IPS DF 6.9 (cell line): Measurements from ENCODE around the gene KLF5.
"Not testable (repeated sequence)": the region's sequence is repeated elsewhere in the genome, so short reads cannot be mapped to it uniquely, and the experiment has no call there.

Experiments used
- DNase-seq: peaks from one replicate; pipeline ENCODE4 v3.0.0-alpha.2; 2013; ENCODE audit warnings: low read depth, low spot score
- H3K27ac ChIP-seq: one replicate; pipeline ENCODE4 v1.5.1; 2013; ENCODE audit warnings: low read length, control low read depth
- H3K27me3 ChIP-seq: 2 replicates; pipeline ENCODE4 v1.6.1; 2013; ENCODE audit warnings: mild to moderate bottlenecking, low read length; ENCODE audit not compliant: control insufficient read depth, insufficient read depth
- H3K36me3 ChIP-seq: 2 replicates; pipeline ENCODE4 v1.6.1; 2013; ENCODE audit warnings: low read length; ENCODE audit not compliant: control insufficient read depth, insufficient read depth
- H3K4me1 ChIP-seq: 2 replicates; pipeline ENCODE4 v1.6.1; 2013; ENCODE audit warnings: low read length; ENCODE audit not compliant: control insufficient read depth, insufficient read depth
- H3K4me3 ChIP-seq: 2 replicates; pipeline ENCODE4 v1.5.1; 2013; ENCODE audit warnings: mild to moderate bottlenecking, low read length
- H3K9me3 ChIP-seq: 2 replicates; pipeline ENCODE4 v1.6.1; 2013; ENCODE audit warnings: low read length, inconsistent platforms; ENCODE audit not compliant: control insufficient read depth, insufficient read depth
- WGBS: extraction: QIAGEN DNeasy Blood & Tissue Kit; methylation state at CpG from one replicate; pipeline ENCODE4 v1.1.7; 2013; ENCODE audit warnings: mixed read lengths, missing lambda C conversion rate; ENCODE audit not compliant: insufficient read length, insufficient coverage; 5-methylcytosine and 5-hydroxymethylcytosine counted together

The KLF5 gene

DNA sequence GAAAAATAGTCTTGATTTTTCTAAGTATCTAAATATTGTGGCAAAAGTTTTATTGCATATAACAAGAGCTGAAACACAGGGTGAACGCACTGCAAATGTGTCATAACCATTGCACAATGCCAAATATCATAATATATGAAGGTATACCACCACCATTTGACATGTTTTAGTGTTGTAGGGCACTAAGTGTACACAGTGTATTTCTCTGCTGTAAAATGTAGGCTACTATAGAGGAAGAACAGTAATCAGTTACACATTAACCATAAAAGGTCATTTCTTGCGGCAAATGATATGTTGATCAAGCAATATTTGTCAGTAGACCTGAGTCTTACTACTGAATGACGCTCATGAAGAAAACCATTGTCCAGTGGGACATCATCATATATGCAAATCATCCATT is 18.3 kb upstream of the KLF5 start:
- no peak for DNase-seq
- no CpG with 5 or more reads among the region's 3 CpGs for WGBS
- H3K4me1 ChIP-seq = no peaks in the 10 kb centered on the region
- no peak overlapping the region for H3K27ac ChIP-seq
- no peaks in the 10 kb centered on the region for H3K9me3 ChIP-seq
- no peak overlapping the region for H3K4me3 ChIP-seq
- H3K27me3 ChIP-seq = no peaks in the 10 kb centered on the region
- no peaks in the 10 kb centered on the region for H3K36me3 ChIP-seq

DNA sequence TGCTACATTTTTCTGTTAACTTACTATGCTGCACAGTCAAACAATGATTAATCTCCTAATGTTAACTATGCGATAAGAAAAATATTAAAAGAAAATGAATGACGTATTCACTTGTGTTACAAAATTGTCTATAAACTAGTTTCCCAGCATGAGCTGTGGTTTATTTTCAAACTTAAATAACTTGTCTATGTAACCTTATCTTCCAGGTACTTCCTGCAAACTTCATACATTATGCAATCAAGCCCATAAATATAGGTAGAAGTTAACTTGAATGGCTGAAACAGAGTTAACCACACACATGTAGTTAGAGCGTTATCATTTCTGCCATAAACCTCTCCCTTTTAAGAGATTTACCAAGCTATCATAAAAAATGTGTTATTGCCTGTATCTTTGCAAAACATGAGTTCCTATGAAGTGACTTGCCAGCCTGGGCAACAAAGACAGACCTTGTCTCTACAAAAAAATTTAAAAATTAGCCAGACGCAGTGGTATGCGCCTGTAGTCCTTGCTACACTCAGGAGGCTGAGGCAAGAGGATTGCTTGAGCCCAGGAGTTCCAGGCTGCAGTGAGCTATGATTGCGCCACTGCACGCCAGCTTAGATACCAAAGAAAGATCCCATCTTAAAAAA is 17.7 kb upstream of the KLF5 start:
- Histone ChIP-seq H3K27me3 (no peaks in the 10 kb centered on the region), H3K4me1 (no peaks in the 10 kb centered on the region), H3K4me3 (no peak overlapping the region), H3K36me3 (no peaks in the 10 kb centered on the region), H3K27ac (no peak overlapping the region), H3K9me3 (no peaks in the 10 kb centered on the region)
- no peak for DNase-seq
- WGBS = no CpG with 5 or more reads among the region's 7 CpGs

DNA sequence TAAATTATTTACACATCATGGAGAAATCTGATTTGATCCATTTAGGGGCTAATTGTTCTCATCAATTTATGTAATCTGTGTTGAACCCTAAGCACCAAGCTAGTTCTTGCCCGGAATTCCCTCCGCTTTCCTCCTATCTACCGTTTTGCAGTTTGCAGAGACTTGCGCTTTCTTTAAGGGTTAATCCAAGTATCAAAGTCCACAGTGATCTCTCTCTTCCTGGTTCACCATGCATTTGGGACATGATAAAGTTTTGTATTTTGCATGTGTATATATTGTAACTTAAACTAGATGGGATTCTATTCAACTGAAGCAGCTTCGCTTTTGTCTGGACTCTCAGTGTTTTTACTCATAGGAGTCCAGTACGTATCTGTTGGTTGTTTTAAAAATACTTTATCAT is 13.8 kb upstream of the KLF5 start:
- Histone ChIP-seq H3K4me3 (no peak overlapping the region), H3K36me3 (no peaks in the 10 kb centered on the region), H3K27ac (no peak overlapping the region), H3K4me1 (no peaks in the 10 kb centered on the region), H3K9me3 (no peaks in the 10 kb centered on the region), H3K27me3 (no peaks in the 10 kb centered on the region)
- whole genome bisulfite sequencing = no CpG with 5 or more reads among the region's 6 CpGs
- DNase-seq = no peak

DNA sequence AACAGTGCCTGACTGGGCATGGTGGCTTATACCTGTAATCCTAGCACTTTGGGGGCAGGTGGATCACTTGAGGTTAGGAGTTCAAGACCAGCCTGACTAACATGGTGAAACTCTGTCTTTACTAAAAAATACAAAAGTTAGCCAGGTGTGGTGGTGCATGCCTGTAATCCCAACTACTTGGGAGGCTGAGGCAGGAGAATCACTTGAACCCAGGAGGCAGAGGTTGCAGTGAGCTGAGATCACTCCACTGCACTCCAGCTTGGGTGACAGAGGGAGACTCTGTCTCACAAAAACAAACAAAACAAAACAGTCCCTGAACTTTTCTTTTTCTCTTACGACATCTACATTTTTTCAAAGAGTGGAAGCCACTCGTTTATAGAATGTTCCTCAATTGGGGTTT is 10.2 kb upstream of the KLF5 start:
- no CpG with 5 or more reads among the region's 2 CpGs for WGBS
- not testable (repeated sequence) for H3K4me1 ChIP-seq, H3K27me3 ChIP-seq, H3K9me3 ChIP-seq, H3K27ac ChIP-seq, DNase-seq, H3K36me3 ChIP-seq, H3K4me3 ChIP-seq

DNA sequence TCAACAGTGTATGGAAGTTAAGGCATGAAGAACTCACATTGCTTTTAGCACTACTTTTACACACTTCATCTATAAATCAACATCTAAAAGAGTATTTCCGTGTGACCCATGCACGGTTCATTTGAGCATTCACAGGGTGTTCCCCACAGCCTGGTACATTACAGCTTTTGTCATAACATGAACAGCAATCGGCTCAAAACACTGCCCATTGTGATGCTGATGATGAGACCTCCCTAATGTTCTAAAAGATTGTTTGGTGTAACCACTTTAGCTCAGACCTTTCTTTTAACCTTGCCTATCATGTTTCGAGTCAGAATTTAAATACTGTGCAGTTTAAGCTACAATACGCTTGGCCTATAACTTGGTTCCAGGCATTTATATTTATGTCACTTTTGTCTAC is 4.1 kb upstream of the KLF5 start:
- no peak overlapping the region for H3K4me3 ChIP-seq
- peaks cover 3% of the 10 kb centered on the region; the same call in 1 of the 2 replicates for H3K27me3 ChIP-seq
- no peak overlapping the region for H3K27ac ChIP-seq
- H3K4me1 ChIP-seq = no peaks in the 10 kb centered on the region
- no CpG with 5 or more reads among the region's 5 CpGs for WGBS
- no peaks in the 10 kb centered on the region for H3K9me3 ChIP-seq
- DNase-seq = no peak
- H3K36me3 ChIP-seq = no peaks in the 10 kb centered on the region

DNA sequence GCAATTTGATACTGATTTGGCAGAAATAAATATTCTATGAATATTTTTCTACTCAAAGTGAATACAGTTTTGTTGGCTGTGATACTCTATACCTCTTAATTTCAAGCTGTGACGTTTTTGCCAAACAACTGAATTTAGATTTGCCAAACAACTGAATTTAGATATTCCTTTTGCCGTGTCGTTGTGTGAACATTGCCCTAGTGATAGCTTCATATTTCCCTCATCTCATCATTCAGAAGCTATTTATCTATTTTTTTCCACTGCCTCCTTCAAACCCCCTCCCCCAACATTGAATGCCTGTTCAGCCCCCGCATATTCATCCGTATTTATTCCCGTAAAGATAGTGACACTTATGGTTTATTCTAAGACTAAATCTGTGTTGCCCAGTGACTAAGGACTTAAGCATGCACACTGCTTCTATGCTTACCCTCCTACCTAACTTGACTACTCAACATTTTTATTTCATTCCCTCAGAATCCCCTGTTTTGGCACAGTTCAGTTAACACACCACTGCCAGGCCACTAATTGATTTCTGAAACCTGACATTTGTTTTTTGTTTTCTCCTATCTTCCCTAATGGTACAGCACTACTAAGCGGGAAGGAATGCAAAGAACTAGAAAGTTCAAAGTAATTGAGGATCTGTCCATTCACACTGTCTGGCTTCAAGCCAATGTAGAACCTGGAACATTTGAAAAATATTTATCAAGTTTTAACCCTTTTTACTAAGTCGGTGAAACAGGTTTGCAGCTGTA is 2.8 kb upstream of the KLF5 start:
- DNase-seq = no peak
- no CpG with 5 or more reads among the region's 8 CpGs for WGBS

DNA sequence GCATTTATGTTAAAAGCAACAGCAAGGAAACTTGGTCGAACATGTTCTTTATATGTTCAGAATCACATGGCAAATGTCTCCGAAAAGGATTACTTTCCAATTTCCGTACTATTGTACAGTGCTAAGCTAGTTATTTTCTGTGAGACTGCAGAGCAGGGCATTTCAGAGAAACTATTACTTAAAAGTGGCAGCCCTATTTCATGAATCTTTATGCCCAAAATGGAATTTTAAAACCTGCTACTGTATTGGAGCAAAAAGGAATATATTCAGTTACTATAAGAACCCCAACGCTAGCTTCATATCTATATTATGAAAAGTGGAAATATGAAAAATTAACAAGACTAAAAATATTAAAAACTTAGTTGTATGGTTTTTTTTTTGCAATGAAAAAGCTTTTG is 2.2 kb upstream of the KLF5 start:
- Histone ChIP-seq H3K4me3 (no peak overlapping the region), H3K27ac (no peak overlapping the region), H3K27me3 (peaks cover 18% of the 10 kb centered on the region), H3K9me3 (no peaks in the 10 kb centered on the region), H3K4me1 (no peaks in the 10 kb centered on the region), H3K36me3 (no peaks in the 10 kb centered on the region)
- no peak for DNase-seq
- WGBS = no CpG with 5 or more reads among the region's 4 CpGs

More for the DNA sequence above, 2.8 kb upstream of the KLF5 start:
- Histone ChIP-seq H3K36me3 (no peaks in the 10 kb centered on the region), H3K4me3 (no peak overlapping the region), H3K4me1 (no peaks in the 10 kb centered on the region), H3K9me3 (no peaks in the 10 kb centered on the region), H3K27me3 (peaks cover 14% of the 10 kb centered on the region), H3K27ac (no peak overlapping the region)

DNA sequence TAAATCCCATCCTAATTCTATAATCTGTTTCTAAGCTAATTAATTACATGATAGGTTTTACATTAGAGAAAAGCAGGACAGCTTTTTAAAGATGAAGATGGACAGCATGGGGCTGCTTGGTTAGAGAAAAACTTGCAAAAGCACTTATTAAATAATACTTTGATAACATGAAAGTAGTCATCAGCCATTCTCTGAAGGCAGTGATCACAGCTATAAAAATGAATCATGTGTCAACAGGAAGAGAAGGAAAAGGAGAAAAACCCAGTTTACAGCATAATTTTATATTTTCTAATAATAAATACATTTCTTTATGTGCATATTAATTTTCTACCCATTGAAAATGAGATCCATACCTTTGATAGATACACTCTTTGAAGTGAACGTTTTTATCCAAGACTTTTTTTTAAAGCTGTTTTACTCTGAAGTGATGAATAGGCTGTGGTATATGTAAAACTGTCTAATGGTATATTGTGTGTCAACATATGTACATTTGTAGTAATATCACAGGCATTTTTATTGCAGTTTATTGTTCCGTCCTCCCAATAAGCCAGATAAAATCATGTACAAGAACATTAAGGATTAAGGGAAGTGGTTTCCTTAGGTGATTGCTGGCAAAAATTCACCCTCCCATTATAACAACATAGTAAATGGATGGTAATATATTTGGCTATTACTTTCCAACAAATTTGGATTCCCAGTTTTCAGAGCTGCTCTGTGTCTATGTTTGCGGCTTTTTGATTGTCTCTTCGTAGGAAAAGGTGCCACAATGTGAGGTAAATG is 1.3 kb upstream of the KLF5 start:
- H3K4me3 ChIP-seq = no peak overlapping the region
- H3K9me3 ChIP-seq = no peaks in the 10 kb centered on the region
- no peak overlapping the region for H3K27ac ChIP-seq
- H3K27me3 ChIP-seq = peaks cover 18% of the 10 kb centered on the region
- DNase-seq = no peak
- no CpG with 5 or more reads among the region's 4 CpGs for WGBS
- H3K4me1 ChIP-seq = no peaks in the 10 kb centered on the region
- H3K36me3 ChIP-seq = no peaks in the 10 kb centered on the region

DNA sequence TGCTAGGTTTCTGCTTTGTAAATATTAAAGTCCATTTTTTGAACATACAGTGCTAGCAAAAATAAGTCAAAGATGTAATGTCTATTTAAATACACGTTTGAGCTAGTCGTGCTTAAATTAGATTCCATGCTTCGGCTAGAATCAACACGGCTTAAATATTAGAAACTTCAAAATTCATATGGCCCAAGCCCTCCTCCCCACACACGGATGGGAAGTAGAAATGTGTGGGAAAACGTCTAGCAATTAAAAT is 816 bp upstream of the KLF5 start:
- Histone ChIP-seq H3K27me3 (peaks cover 18% of the 10 kb centered on the region), H3K27ac (no peak overlapping the region), H3K4me3 (no peak overlapping the region), H3K4me1 (no peaks in the 10 kb centered on the region), H3K9me3 (no peaks in the 10 kb centered on the region), H3K36me3 (no peaks in the 10 kb centered on the region)
- DNase-seq = no peak
- WGBS = no CpG with 5 or more reads among the region's 6 CpGs

DNA sequence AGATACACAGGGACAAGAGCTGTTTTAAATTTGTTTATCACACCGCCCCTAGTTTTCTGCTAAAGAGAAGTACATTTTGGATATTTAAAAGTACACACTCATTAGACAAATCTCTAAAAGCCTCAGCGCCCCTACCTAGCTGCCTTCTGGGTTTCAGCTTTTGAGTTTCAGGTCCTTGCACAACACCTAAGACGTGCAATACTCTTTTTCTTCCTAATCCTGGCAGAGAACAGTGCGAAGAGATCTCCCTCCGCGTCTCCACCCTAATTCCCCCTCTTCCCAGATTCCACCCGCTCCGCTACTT is 421 bp upstream of the KLF5 start:
- Histone ChIP-seq H3K4me1 (no peaks in the 10 kb centered on the region), H3K4me3 (peak overlapping the region; percentile 38; the same call in 1 of the 2 replicates), H3K36me3 (no peaks in the 10 kb centered on the region), H3K27ac (no peak overlapping the region), H3K27me3 (peaks cover 18% of the 10 kb centered on the region), H3K9me3 (no peaks in the 10 kb centered on the region)
- no CpG with 5 or more reads among the region's 8 CpGs for WGBS
- no peak for DNase-seq
